Kidney (tissue), 14 donors: Measurements from ENCODE around the gene ANKS1B. TPM values are rescaled to one million over a fixed set of nuclear protein-coding genes. Genes with fewer than 3 reads are reported as not detected.

Experiments
- DNase-seq, 5 donors: peaks; one replicate each; pipeline ENCODE4 v3.0.0-alpha.2; 2013 to 2020
- FAIRE-seq: peaks from 2 replicates; lab custom pipeline; 2012; peaks lifted over from hg19 to GRCh38; lab: Jason Lieb, UNC
- H3K27ac ChIP-seq, 2 donors: one replicate each; pipeline ENCODE4 v1.7.0; 2013; ENCODE audit warnings: low read depth in 2 of 2, low read length in 2 of 2, inconsistent platforms in 1 of 2
- H3K27me3 ChIP-seq: one replicate; pipeline ENCODE4 v1.7.1; 2013; ENCODE audit warnings: low read length, inconsistent platforms; ENCODE audit not compliant: control insufficient read depth, insufficient read depth
- H3K36me3 ChIP-seq, 3 donors: one replicate each; pipeline versions ENCODE4 v1.7.0 to v1.7.1; 2013; ENCODE audit warnings: low read length in 3 of 3, control low read depth in 1 of 3, inconsistent platforms in 1 of 3; ENCODE audit not compliant: insufficient read depth in 3 of 3, control insufficient read depth in 2 of 3
- H3K4me1 ChIP-seq, 3 donors: one replicate each; pipeline versions ENCODE4 v1.7.0 to v1.7.1; 2013; ENCODE audit warnings: low read length in 3 of 3, inconsistent platforms in 1 of 3, low read depth in 1 of 3; ENCODE audit not compliant: control insufficient read depth in 2 of 3, insufficient read depth in 2 of 3
- H3K4me3 ChIP-seq, 3 donors: one replicate each; pipeline versions ENCODE4 v1.7.0 to v1.8.1; 2013; ENCODE audit warnings: low read length in 3 of 3, control low read depth in 1 of 3, inconsistent platforms in 1 of 3
- H3K9ac ChIP-seq, 3 donors: one replicate each; pipeline versions ENCODE4 v1.7.0 to v1.7.1; 2013; ENCODE audit warnings: low read length in 3 of 3, control low read depth in 1 of 3, inconsistent platforms in 1 of 3
- H3K9me3 ChIP-seq, 3 donors: one replicate each; pipeline versions ENCODE4 v1.7.0 to v1.7.1; 2013; ENCODE audit warnings: low read length in 3 of 3, control low read depth in 1 of 3, inconsistent platforms in 1 of 3; ENCODE audit not compliant: control insufficient read depth in 2 of 3, insufficient read depth in 1 of 3
- intact Hi-C: fragments of 100-400 bp; cut with DNase I; formaldehyde crosslinking; loops from one replicate; pipeline ENCODE4 v1.11.1; 2022
- polyA plus RNA-seq: library from polyadenylated mRNA; stranded (reverse); fragments of 350-450 nt; fragmentation: Illumina TruSeq; extraction: RNeasy Lipid Tissue Mini Kit (QIAGEN cat#74804); gene quantifications from one replicate; pipeline ENCODE4 v1.2.3, GENCODE V29; 2014; ENCODE audit warnings: low read depth, low replicate concordance; ENCODE audit not compliant: insufficient read depth
- total RNA-seq: library from RNA; stranded (reverse); fragmentation: NEBNext Ultra II Directional; extraction: Animal tissue kit (Norgen Biotek cat#: 25700); gene quantifications from one replicate; pipeline ENCODE4 v1.2.1, GENCODE V29; 2021
- TF ChIP-seq, protein P1 (sequence below): IDR thresholded peaks from 3 replicates; pipeline ENCODE4 v1.5.1; 2012; ENCODE audit warnings: mild to moderate bottlenecking, moderate library complexity, borderline replicate concordance; ENCODE audit not compliant: insufficient read depth; ENCODE audit errors: extremely low read depth
- donor health status: control.
- donor health status: control.
- donor health status: control.
- donor health status: control.
- donor health status: control.
- donor health status: DM: yes; HTN: yes; CAD: no.
- donor health status: Normal renal cell carcinoma (clear cell type).

The ANKS1B gene
- total and polyA plus RNA-seq, 2 donors from 2014 or later, result 1.7 to 5.8 TPM

GRCh38 chr12:99137124-99137855 is 847.4 kb downstream of the ANKS1B start:
- no peaks in the 10 kb centered on the region for H3K9me3 ChIP-seq
- intact Hi-C loops, result no loop called here
- no peak overlapping the region for H3K27ac ChIP-seq
- H3K4me3 ChIP-seq, result no peak overlapping the region
- no peak for FAIRE-seq
- no peaks in the 10 kb centered on the region for H3K4me1 ChIP-seq
- DNase-seq, result no peak
- H3K27me3 ChIP-seq, result no peaks in the 10 kb centered on the region
- no peaks in the 10 kb centered on the region for H3K36me3 ChIP-seq
- TF ChIP-seq, protein P1, sequence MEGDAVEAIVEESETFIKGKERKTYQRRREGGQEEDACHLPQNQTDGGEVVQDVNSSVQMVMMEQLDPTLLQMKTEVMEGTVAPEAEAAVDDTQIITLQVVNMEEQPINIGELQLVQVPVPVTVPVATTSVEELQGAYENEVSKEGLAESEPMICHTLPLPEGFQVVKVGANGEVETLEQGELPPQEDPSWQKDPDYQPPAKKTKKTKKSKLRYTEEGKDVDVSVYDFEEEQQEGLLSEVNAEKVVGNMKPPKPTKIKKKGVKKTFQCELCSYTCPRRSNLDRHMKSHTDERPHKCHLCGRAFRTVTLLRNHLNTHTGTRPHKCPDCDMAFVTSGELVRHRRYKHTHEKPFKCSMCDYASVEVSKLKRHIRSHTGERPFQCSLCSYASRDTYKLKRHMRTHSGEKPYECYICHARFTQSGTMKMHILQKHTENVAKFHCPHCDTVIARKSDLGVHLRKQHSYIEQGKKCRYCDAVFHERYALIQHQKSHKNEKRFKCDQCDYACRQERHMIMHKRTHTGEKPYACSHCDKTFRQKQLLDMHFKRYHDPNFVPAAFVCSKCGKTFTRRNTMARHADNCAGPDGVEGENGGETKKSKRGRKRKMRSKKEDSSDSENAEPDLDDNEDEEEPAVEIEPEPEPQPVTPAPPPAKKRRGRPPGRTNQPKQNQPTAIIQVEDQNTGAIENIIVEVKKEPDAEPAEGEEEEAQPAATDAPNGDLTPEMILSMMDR, result no peak
- H3K9ac ChIP-seq, result no peak overlapping the region

DNA sequence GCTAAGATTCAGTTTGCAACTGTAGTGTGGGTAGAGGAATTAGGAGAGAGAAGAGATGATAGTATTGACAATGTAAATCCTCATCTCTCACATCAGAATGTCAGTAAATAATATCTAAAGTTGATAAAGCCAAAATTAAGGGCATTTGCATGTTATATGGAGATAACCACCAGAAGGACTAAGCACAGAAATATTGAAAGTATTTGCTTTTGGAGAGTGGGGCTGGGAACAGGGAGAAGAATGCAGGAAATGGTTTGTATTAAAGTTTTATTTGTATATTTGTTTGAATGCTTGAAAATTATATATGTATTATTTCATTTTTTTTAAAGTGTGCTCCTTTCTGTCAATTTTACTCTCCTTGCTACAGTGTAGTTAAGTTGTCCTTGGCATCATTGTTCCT is 848.2 kb downstream of the ANKS1B start:
- Histone ChIP-seq H3K27ac (no peak overlapping the region), H3K4me3 (no peak overlapping the region), H3K36me3 (no peaks in the 10 kb centered on the region), H3K27me3 (no peaks in the 10 kb centered on the region), H3K4me1 (no peaks in the 10 kb centered on the region), H3K9ac (no peak overlapping the region), H3K9me3 (no peaks in the 10 kb centered on the region)
- TF ChIP-seq, protein P1, result no peak
- DNase-seq, result no peak
- FAIRE-seq, result no peak
- intact Hi-C loops, result no loop called here

- DNase-seq (no peak), FAIRE-seq (no peak)
- no peak overlapping the region for H3K27ac ChIP-seq
- no peaks in the 10 kb centered on the region for H3K4me1 ChIP-seq
- TF ChIP-seq, protein P1, result no peak
- no peak overlapping the region for H3K4me3 ChIP-seq
- H3K36me3 ChIP-seq, result no peaks in the 10 kb centered on the region
- H3K27me3 ChIP-seq, result no peaks in the 10 kb centered on the region
- H3K9ac ChIP-seq, result no peak overlapping the region
- no peaks in the 10 kb centered on the region for H3K9me3 ChIP-seq
- intact Hi-C loops, result no loop called here
Measured at GRCh38 chr12:99135376-99135775, 849.4 kb downstream of the ANKS1B start.
